Measurements from ENCODE around the gene PLEKHG5. TPM values are rescaled to one million over a fixed set of nuclear protein-coding genes. Genes with fewer than 3 reads are reported as not detected.

PLEKHG5 gene
- polyA plus RNA-seq, 3 donors: 0.03 TPM; not detected in 2

GRCh38 chr1:6507037-6507428 is 15.6 kb upstream of the PLEKHG5 start:
- H3K36me3 ChIP-seq (replicated peaks in 1 of 2; ENCODE audit: control insufficient read depth in 1 of 2, insufficient read depth in 2 of 2, low read length in 2 of 2): no peaks in the 10 kb centered on the region
- WGBS (ENCODE audit: insufficient coverage): 45% methylated on average over 6 of the region's 7 CpGs
- no peaks in the 10 kb centered on the region for H4K20me1 ChIP-seq (ENCODE audit: insufficient read depth, low read length)
- H3K79me2 ChIP-seq (ENCODE audit: insufficient read depth, low read length): no peaks in the 10 kb centered on the region
- no peak overlapping the region for H3K4me2 ChIP-seq (replicated peaks; ENCODE audit: extremely low read depth, low read length, poor library complexity, severe bottlenecking)
- TF ChIP-seq CTCF (IDR thresholded peaks at IDR 0.05): no peak
- no peak overlapping the region for H3K27ac Mint-ChIP-seq
- H3K4me1 Mint-ChIP-seq: peaks cover 2% of the 10 kb centered on the region
- no peaks in the 10 kb centered on the region for H3K9me3 ChIP-seq (replicated peaks in 1 of 2; ENCODE audit: control insufficient read depth in 1 of 2, insufficient read depth in 1 of 2, low read length in 2 of 2)
- no peak overlapping the region for H2AFZ ChIP-seq (ENCODE audit: insufficient read depth, low read depth, low read length, poor library complexity, severe bottlenecking)
- no peak for DNase-seq
- H3K4me3 Mint-ChIP-seq: no peak overlapping the region
- no peak overlapping the region for H3K4me3 ChIP-seq (replicated peaks in 1 of 3; ENCODE audit: low read depth in 2 of 3, low read length in 3 of 3)
- H3K9ac ChIP-seq (ENCODE audit: insufficient read depth, low read length, poor library complexity, severe bottlenecking): no peak overlapping the region
- no peak overlapping the region for H3K27ac ChIP-seq (ENCODE audit: low read depth in 1 of 2, low read length in 2 of 2)
- H3K27me3 ChIP-seq (ENCODE audit: control insufficient read depth in 2 of 2, insufficient read depth in 2 of 2, low read length in 2 of 2): no peaks in the 10 kb centered on the region
- H3K27me3 Mint-ChIP-seq (ENCODE audit: low read depth in 3 of 3): peaks cover 1 to 7% (median 5%) of the 10 kb centered on the region in 3 donors
- peaks cover 0 to 3% of the 10 kb centered on the region in 2 donors for H3K4me1 ChIP-seq (ENCODE audit: control insufficient read depth in 1 of 2, insufficient read depth in 2 of 2, low read length in 2 of 2)
- H3K9me3 Mint-ChIP-seq: no peaks in the 10 kb centered on the region
- intact Hi-C loops (cut with micrococcal nuclease): no loop called here
- H3K36me3 Mint-ChIP-seq: no peaks in the 10 kb centered on the region

- H3K36me3 ChIP-seq (replicated peaks in 1 of 2; ENCODE audit: control insufficient read depth in 1 of 2, insufficient read depth in 2 of 2, low read length in 2 of 2): no peaks in the 10 kb centered on the region
- no peak overlapping the region for H2AFZ ChIP-seq (ENCODE audit: insufficient read depth, low read depth, low read length, poor library complexity, severe bottlenecking)
- no peak for TF ChIP-seq CTCF (IDR thresholded peaks at IDR 0.05)
- H3K9me3 Mint-ChIP-seq: no peaks in the 10 kb centered on the region
- no peaks in the 10 kb centered on the region for H3K27me3 ChIP-seq (ENCODE audit: control insufficient read depth in 2 of 2, insufficient read depth in 2 of 2, low read length in 2 of 2)
- peaks cover 0 to 3% of the 10 kb centered on the region in 2 donors for H3K4me1 ChIP-seq (ENCODE audit: control insufficient read depth in 1 of 2, insufficient read depth in 2 of 2, low read length in 2 of 2)
- H3K27ac ChIP-seq (ENCODE audit: low read depth in 1 of 2, low read length in 2 of 2): no peak overlapping the region
- intact Hi-C loops (cut with micrococcal nuclease): no loop called here
- no peak overlapping the region for H3K27ac Mint-ChIP-seq
- no peak for DNase-seq
- H4K20me1 ChIP-seq (ENCODE audit: insufficient read depth, low read length): no peaks in the 10 kb centered on the region
- no peaks in the 10 kb centered on the region for H3K9me3 ChIP-seq (replicated peaks in 1 of 2; ENCODE audit: control insufficient read depth in 1 of 2, insufficient read depth in 1 of 2, low read length in 2 of 2)
- H3K4me3 ChIP-seq (replicated peaks in 1 of 3; ENCODE audit: low read depth in 2 of 3, low read length in 3 of 3): no peak overlapping the region
- WGBS (ENCODE audit: insufficient coverage): 93% methylated on average over 26 of the region's 31 CpGs
- peaks cover 1 to 8% (median 7%) of the 10 kb centered on the region in 3 donors for H3K27me3 Mint-ChIP-seq (ENCODE audit: low read depth in 3 of 3)
- no peak overlapping the region for H3K4me3 Mint-ChIP-seq
- H3K79me2 ChIP-seq (ENCODE audit: insufficient read depth, low read length): no peaks in the 10 kb centered on the region
- H3K4me1 Mint-ChIP-seq: peaks cover 2% of the 10 kb centered on the region
- no peaks in the 10 kb centered on the region for H3K36me3 Mint-ChIP-seq
- H3K9ac ChIP-seq (ENCODE audit: insufficient read depth, low read length, poor library complexity, severe bottlenecking): no peak overlapping the region
- no peak overlapping the region for H3K4me2 ChIP-seq (replicated peaks; ENCODE audit: extremely low read depth, low read length, poor library complexity, severe bottlenecking)
These were observed 15.0 kb upstream of the PLEKHG5 start for GRCh38 chr1:6506210-6507036.

Data from CD14-positive monocyte (primary cell).